ENCODE data around the gene LRRC15.

- no peak for TF ChIP-seq CTCF (IDR thresholded peaks at IDR 0.05; ENCODE audit: insufficient read depth, low read length, poor library complexity, severe bottlenecking)
- no peak for TF ChIP-seq EZH2phosphoT487 (conservative IDR thresholded peaks at IDR 0.05; ENCODE audit: low read length)
These were observed 59.3 kb downstream of the LRRC15 start for GRCh38 chr3:194310060-194310835.
